ENCODE measurements around the gene RFX8.

Gene RFX8

GRCh38 chr2:101371636-101372035 is 103.3 kb downstream of the RFX8 start:
- no peaks in the 10 kb centered on the region for H3K36me3 ChIP-seq (ENCODE audit: insufficient read depth, low read length)
- no peaks in the 10 kb centered on the region for H3K27me3 ChIP-seq (ENCODE audit: control insufficient read depth in 1 of 2, insufficient read depth in 2 of 2, low read length in 2 of 2)
- H3K27ac ChIP-seq (ENCODE audit: low read depth, low read length): no peak overlapping the region
- no peaks in the 10 kb centered on the region for H3K4me1 ChIP-seq (ENCODE audit: insufficient read depth, low read length)
- no peak overlapping the region for H3K4me3 ChIP-seq (ENCODE audit: low read depth in 1 of 2, low read length in 2 of 2)
- no peaks in the 10 kb centered on the region for H3K9me3 ChIP-seq (ENCODE audit: low read length)
- H3K9ac ChIP-seq (ENCODE audit: low read length): no peak overlapping the region

- Histone ChIP-seq H3K36me3 (ENCODE audit: insufficient read depth, low read length) (no peaks in the 10 kb centered on the region), H3K27me3 (ENCODE audit: control insufficient read depth in 1 of 2, insufficient read depth in 2 of 2, low read length in 2 of 2) (no peaks in the 10 kb centered on the region), H3K4me3 (ENCODE audit: low read depth in 1 of 2, low read length in 2 of 2) (no peak overlapping the region), H3K27ac (ENCODE audit: low read depth, low read length) (no peak overlapping the region), H3K4me1 (ENCODE audit: insufficient read depth, low read length) (no peaks in the 10 kb centered on the region), H3K9me3 (ENCODE audit: low read length) (no peaks in the 10 kb centered on the region), H3K9ac (ENCODE audit: low read length) (no peak overlapping the region)
Observed at GRCh38 chr2:101369100-101369499, 105.8 kb downstream of the RFX8 start.

- Histone ChIP-seq H3K9ac (ENCODE audit: low read length) (no peak overlapping the region), H3K27ac (ENCODE audit: low read depth, low read length) (no peak overlapping the region), H3K36me3 (ENCODE audit: insufficient read depth, low read length) (no peaks in the 10 kb centered on the region), H3K4me1 (ENCODE audit: insufficient read depth, low read length) (no peaks in the 10 kb centered on the region), H3K9me3 (ENCODE audit: low read length) (no peaks in the 10 kb centered on the region), H3K27me3 (ENCODE audit: control insufficient read depth in 1 of 2, insufficient read depth in 2 of 2, low read length in 2 of 2) (no peaks in the 10 kb centered on the region), H3K4me3 (ENCODE audit: low read depth in 1 of 2, low read length in 2 of 2) (no peak overlapping the region)
Observed at GRCh38 chr2:101368376-101368775, 106.5 kb downstream of the RFX8 start.

- no peak overlapping the region for H3K27ac ChIP-seq (ENCODE audit: low read depth, low read length)
- no peaks in the 10 kb centered on the region for H3K9me3 ChIP-seq (ENCODE audit: low read length)
- H3K4me3 ChIP-seq (ENCODE audit: low read depth in 1 of 2, low read length in 2 of 2): no peak overlapping the region
- H3K27me3 ChIP-seq (ENCODE audit: control insufficient read depth in 1 of 2, insufficient read depth in 2 of 2, low read length in 2 of 2): no peaks in the 10 kb centered on the region
- no peaks in the 10 kb centered on the region for H3K36me3 ChIP-seq (ENCODE audit: insufficient read depth, low read length)
- H3K9ac ChIP-seq (ENCODE audit: low read length): no peak overlapping the region
- no peaks in the 10 kb centered on the region for H3K4me1 ChIP-seq (ENCODE audit: insufficient read depth, low read length)
Observed at GRCh38 chr2:101367508-101367907, 107.4 kb downstream of the RFX8 start.

GRCh38 chr2:101364878-101365277 is 110.0 kb downstream of the RFX8 start:
- Histone ChIP-seq H3K36me3 (ENCODE audit: insufficient read depth, low read length) (no peaks in the 10 kb centered on the region), H3K4me1 (ENCODE audit: insufficient read depth, low read length) (no peaks in the 10 kb centered on the region), H3K4me3 (ENCODE audit: low read depth in 1 of 2, low read length in 2 of 2) (no peak overlapping the region), H3K27ac (ENCODE audit: low read depth, low read length) (no peak overlapping the region), H3K9me3 (ENCODE audit: low read length) (no peaks in the 10 kb centered on the region), H3K9ac (ENCODE audit: low read length) (no peak overlapping the region), H3K27me3 (ENCODE audit: control insufficient read depth in 1 of 2, insufficient read depth in 2 of 2, low read length in 2 of 2) (no peaks in the 10 kb centered on the region)

- H3K27ac ChIP-seq (ENCODE audit: low read depth, low read length): no peak overlapping the region
- no peaks in the 10 kb centered on the region for H3K9me3 ChIP-seq (ENCODE audit: low read length)
- no peak overlapping the region for H3K4me3 ChIP-seq (ENCODE audit: low read depth in 1 of 2, low read length in 2 of 2)
- H3K4me1 ChIP-seq (ENCODE audit: insufficient read depth, low read length): no peaks in the 10 kb centered on the region
- no peak overlapping the region for H3K9ac ChIP-seq (ENCODE audit: low read length)
- H3K27me3 ChIP-seq (ENCODE audit: control insufficient read depth in 1 of 2, insufficient read depth in 2 of 2, low read length in 2 of 2): no peaks in the 10 kb centered on the region
- H3K36me3 ChIP-seq (ENCODE audit: insufficient read depth, low read length): no peaks in the 10 kb centered on the region
Observed at GRCh38 chr2:101362777-101363176, 112.1 kb downstream of the RFX8 start.

- Histone ChIP-seq H3K27me3 (ENCODE audit: control insufficient read depth in 1 of 2, insufficient read depth in 2 of 2, low read length in 2 of 2) (no peaks in the 10 kb centered on the region), H3K4me1 (ENCODE audit: insufficient read depth, low read length) (no peaks in the 10 kb centered on the region), H3K9me3 (ENCODE audit: low read length) (no peaks in the 10 kb centered on the region), H3K4me3 (ENCODE audit: low read depth in 1 of 2, low read length in 2 of 2) (no peak overlapping the region), H3K36me3 (ENCODE audit: insufficient read depth, low read length) (no peaks in the 10 kb centered on the region), H3K27ac (ENCODE audit: low read depth, low read length) (no peak overlapping the region), H3K9ac (ENCODE audit: low read length) (no peak overlapping the region)
Observed at GRCh38 chr2:101362316-101362715, 112.6 kb downstream of the RFX8 start.

GRCh38 chr2:101361522-101361921 is 113.4 kb downstream of the RFX8 start:
- Histone ChIP-seq H3K4me1 (ENCODE audit: insufficient read depth, low read length) (no peaks in the 10 kb centered on the region), H3K27me3 (ENCODE audit: control insufficient read depth in 1 of 2, insufficient read depth in 2 of 2, low read length in 2 of 2) (no peaks in the 10 kb centered on the region), H3K9me3 (ENCODE audit: low read length) (no peaks in the 10 kb centered on the region), H3K9ac (ENCODE audit: low read length) (no peak overlapping the region), H3K4me3 (ENCODE audit: low read depth in 1 of 2, low read length in 2 of 2) (no peak overlapping the region), H3K36me3 (ENCODE audit: insufficient read depth, low read length) (no peaks in the 10 kb centered on the region), H3K27ac (ENCODE audit: low read depth, low read length) (no peak overlapping the region)

- no peaks in the 10 kb centered on the region for H3K9me3 ChIP-seq (ENCODE audit: low read length)
- no peak overlapping the region for H3K4me3 ChIP-seq (ENCODE audit: low read depth in 1 of 2, low read length in 2 of 2)
- no peaks in the 10 kb centered on the region for H3K4me1 ChIP-seq (ENCODE audit: insufficient read depth, low read length)
- H3K27ac ChIP-seq (ENCODE audit: low read depth, low read length): no peak overlapping the region
- no peaks in the 10 kb centered on the region for H3K36me3 ChIP-seq (ENCODE audit: insufficient read depth, low read length)
- no peak overlapping the region for H3K9ac ChIP-seq (ENCODE audit: low read length)
- H3K27me3 ChIP-seq (ENCODE audit: control insufficient read depth in 1 of 2, insufficient read depth in 2 of 2, low read length in 2 of 2): no peaks in the 10 kb centered on the region
Observed at GRCh38 chr2:101361121-101361520, 113.8 kb downstream of the RFX8 start.

- H3K27me3 ChIP-seq (ENCODE audit: control insufficient read depth in 1 of 2, insufficient read depth in 2 of 2, low read length in 2 of 2): no peaks in the 10 kb centered on the region
- no peak overlapping the region for H3K27ac ChIP-seq (ENCODE audit: low read depth, low read length)
- H3K36me3 ChIP-seq (ENCODE audit: insufficient read depth, low read length): no peaks in the 10 kb centered on the region
- no peaks in the 10 kb centered on the region for H3K9me3 ChIP-seq (ENCODE audit: low read length)
- no peak overlapping the region for H3K4me3 ChIP-seq (ENCODE audit: low read depth in 1 of 2, low read length in 2 of 2)
- H3K9ac ChIP-seq (ENCODE audit: low read length): no peak overlapping the region
- no peaks in the 10 kb centered on the region for H3K4me1 ChIP-seq (ENCODE audit: insufficient read depth, low read length)
Observed at GRCh38 chr2:101360232-101360631, 114.7 kb downstream of the RFX8 start.

- Histone ChIP-seq H3K9me3 (ENCODE audit: low read length) (no peaks in the 10 kb centered on the region), H3K27ac (ENCODE audit: low read depth, low read length) (no peak overlapping the region), H3K4me1 (ENCODE audit: insufficient read depth, low read length) (no peaks in the 10 kb centered on the region), H3K4me3 (ENCODE audit: low read depth in 1 of 2, low read length in 2 of 2) (no peak overlapping the region), H3K9ac (ENCODE audit: low read length) (no peak overlapping the region), H3K36me3 (ENCODE audit: insufficient read depth, low read length) (no peaks in the 10 kb centered on the region), H3K27me3 (ENCODE audit: control insufficient read depth in 1 of 2, insufficient read depth in 2 of 2, low read length in 2 of 2) (no peaks in the 10 kb centered on the region)
Observed at GRCh38 chr2:101359410-101359954, 115.4 kb downstream of the RFX8 start.

GRCh38 chr2:101357376-101357775 is 117.5 kb downstream of the RFX8 start:
- Histone ChIP-seq H3K9ac (ENCODE audit: low read length) (no peak overlapping the region), H3K4me3 (ENCODE audit: low read depth in 1 of 2, low read length in 2 of 2) (no peak overlapping the region), H3K36me3 (ENCODE audit: insufficient read depth, low read length) (no peaks in the 10 kb centered on the region), H3K27me3 (ENCODE audit: control insufficient read depth in 1 of 2, insufficient read depth in 2 of 2, low read length in 2 of 2) (no peaks in the 10 kb centered on the region), H3K27ac (ENCODE audit: low read depth, low read length) (no peak overlapping the region), H3K9me3 (ENCODE audit: low read length) (no peaks in the 10 kb centered on the region), H3K4me1 (ENCODE audit: insufficient read depth, low read length) (no peaks in the 10 kb centered on the region)
